Cardiac fibroblast (primary cell): ENCODE data around the gene S100P.
"Not testable (repeated sequence)": the region's sequence is repeated elsewhere in the genome, so short reads cannot be mapped to it uniquely, and the experiment has no call there.

Source experiments
- DNase-seq, 2 donors: peaks; one replicate each; pipeline versions ENCODE4 v3.0.0 to v3.0.0-alpha.2; 2010; ENCODE audit warnings: low read depth in 2 of 2
- H3K4me3 ChIP-seq, 2 donors: replicated peaks in 1 of 2; 1 replicate in 1 of 2; 2 replicates in 1 of 2; pipeline ENCODE4 v1.5.1; 2011; ENCODE audit warnings: low read depth in 2 of 2, low read length in 2 of 2, mild to moderate bottlenecking in 2 of 2, moderate library complexity in 1 of 2
- TF ChIP-seq, protein P1 (sequence below): IDR thresholded peaks from one replicate; pipeline ENCODE4 v1.5.1; 2011; ENCODE audit warnings: low read depth, mild to moderate bottlenecking, low read length, inconsistent platforms

The S100P gene

DNA sequence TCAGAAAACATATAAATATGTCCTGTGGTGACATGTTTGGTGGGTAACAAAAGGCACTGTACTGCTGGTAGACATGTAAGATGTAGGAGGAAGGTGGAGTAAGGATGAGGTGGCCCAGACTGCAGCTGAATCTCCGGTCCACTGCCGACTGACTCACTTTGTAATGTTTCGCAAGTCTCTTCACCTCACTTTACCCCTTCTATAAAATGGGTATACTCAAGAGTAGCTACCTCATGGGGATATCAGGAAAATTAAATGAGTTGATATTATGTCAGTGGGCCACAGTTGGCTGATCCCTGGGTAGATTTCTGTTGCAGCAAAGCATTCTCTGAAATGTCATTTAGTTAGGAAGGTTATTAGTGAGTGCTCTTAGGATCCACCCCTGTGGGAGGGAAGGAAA lies 31.1 kb upstream of the S100P start:
- DNase-seq: peak in 1 of 2 donors; percentile 31
- no peak overlapping the region for H3K4me3 ChIP-seq
- TF ChIP-seq, protein P1, sequence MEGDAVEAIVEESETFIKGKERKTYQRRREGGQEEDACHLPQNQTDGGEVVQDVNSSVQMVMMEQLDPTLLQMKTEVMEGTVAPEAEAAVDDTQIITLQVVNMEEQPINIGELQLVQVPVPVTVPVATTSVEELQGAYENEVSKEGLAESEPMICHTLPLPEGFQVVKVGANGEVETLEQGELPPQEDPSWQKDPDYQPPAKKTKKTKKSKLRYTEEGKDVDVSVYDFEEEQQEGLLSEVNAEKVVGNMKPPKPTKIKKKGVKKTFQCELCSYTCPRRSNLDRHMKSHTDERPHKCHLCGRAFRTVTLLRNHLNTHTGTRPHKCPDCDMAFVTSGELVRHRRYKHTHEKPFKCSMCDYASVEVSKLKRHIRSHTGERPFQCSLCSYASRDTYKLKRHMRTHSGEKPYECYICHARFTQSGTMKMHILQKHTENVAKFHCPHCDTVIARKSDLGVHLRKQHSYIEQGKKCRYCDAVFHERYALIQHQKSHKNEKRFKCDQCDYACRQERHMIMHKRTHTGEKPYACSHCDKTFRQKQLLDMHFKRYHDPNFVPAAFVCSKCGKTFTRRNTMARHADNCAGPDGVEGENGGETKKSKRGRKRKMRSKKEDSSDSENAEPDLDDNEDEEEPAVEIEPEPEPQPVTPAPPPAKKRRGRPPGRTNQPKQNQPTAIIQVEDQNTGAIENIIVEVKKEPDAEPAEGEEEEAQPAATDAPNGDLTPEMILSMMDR: no peak

DNA sequence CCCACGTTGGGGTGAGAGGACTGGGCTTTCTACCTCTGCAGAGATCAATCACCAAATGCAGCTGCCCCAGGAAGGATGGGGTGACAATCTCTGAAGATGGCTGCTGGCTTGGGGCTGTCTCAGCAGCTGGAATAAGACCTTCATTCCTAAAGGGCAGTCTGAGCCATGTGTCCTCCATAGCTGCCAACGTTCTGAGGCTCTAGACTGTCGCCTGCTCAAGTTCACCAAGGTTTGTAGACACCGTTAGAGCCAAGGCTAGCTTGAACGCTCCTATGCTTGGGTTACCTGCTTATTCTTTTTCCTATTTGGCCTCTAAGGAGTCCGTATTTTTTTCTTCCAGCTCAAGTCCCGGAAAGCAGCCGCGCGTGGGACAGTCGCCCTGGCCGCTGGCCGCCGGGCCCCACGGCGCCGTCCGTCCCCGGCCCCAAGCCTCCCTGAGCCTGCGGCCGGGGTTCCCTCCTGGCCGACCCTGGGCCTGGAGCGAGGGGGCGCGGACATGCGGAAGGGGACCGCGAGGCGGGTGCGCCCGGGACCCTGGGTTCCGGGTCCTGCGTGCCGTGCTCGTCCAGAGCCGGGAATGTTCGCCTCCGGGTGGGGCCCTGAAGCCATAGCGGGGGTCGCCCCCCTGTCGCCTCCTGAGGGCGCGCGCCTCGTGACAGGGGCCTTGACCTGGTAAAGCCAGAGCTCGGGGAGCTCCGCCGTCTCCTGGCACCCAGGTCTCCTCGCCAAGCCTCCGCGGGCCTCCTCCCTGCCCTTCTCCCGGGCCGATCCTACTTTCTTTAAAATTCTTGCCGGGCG lies 29.9 kb upstream of the S100P start:
- peak overlapping the region in 1 of 2 donors; percentile 31 for H3K4me3 ChIP-seq
- TF ChIP-seq, protein P1: no peak

GRCh38 chr4:6665320-6665654 lies 28.4 kb upstream of the S100P start:
- no peak for DNase-seq
- H3K4me3 ChIP-seq: no peak overlapping the region
- TF ChIP-seq, protein P1: no peak

More for the DNA sequence above, 29.9 kb upstream of the S100P start:
- DNase-seq: no peak

GRCh38 chr4:6668391-6668790 lies 25.3 kb upstream of the S100P start:
- peak in 1 of 2 donors; percentile 75 for DNase-seq
- H3K4me3 ChIP-seq: no peak overlapping the region
- TF ChIP-seq, protein P1: no peak

DNA sequence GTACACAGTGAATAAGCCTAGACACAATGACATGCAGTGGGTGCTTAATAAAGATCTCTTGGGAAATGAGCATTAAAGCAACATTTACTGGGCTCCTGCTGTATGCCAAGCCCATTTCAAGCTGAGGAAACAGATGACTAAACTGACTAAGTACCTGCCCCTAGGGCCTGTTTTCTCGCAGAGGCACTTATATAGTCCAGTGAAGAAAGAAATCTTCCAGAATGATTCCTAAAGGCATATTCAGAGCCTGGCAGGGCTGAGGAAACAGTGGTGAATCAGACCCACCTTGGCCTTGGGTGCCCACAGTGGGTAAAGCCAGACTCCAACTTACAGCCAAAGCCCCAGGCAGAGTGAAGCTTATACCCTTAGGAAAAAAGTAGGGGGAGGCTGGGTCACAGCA lies 22.0 kb upstream of the S100P start:
- DNase-seq: no peak
- no peak overlapping the region for H3K4me3 ChIP-seq
- TF ChIP-seq, protein P1: no peak

DNA sequence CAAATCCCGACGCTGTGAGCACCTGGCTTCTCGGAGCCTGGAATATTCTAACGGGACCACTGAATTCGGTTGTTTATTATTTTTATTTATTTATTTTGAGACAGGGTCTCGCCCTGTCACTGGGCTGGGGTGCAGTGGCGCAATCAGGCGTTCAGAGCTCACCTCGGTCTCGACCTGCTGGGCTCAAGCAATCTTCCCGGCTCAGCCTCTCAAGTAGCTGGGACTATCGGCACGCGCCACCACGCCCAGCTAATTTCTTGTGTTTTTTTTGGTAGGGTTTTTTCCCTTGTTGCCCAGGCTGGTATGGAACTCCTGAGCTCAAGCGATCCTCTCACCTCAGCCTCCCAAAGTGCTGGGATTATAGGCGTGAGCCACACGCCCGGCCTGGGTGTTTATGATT lies 21.5 kb upstream of the S100P start:
- H3K4me3 ChIP-seq: no peak overlapping the region
- no peak for DNase-seq
- TF ChIP-seq, protein P1: no peak

DNA sequence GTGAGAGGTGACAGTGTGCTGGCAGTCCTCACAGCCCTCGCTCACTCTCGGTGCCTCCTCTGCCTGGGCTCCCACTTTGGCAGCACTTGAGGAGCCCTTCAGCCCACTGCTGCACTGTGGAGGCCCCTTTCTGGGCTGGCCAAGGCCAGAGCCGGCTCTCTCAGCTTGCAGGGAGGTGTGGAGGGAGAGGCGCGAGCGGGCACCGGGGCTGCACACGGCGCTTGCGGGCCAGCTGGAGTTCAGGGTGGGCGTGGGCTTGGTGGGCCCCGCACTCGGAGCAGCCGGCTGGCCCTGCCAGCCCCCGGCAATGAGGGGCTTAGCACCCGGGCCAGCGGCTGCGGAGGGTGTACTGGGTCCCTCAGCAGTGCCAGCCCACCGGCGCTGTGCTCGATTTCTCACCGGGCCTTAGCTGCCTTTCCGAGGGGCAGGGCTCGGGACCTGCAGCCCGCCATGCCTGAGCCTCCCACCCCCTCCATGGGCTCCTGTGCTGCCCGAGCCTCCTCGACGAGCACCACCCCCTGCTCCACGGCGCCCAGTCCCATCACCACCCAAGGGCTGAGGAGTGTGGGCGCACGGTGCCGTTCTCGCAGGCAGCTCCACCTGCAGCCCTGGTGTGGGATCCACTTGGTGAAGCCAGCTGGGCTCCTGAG lies 21.0 kb upstream of the S100P start:
- H3K4me3 ChIP-seq, DNase-seq: not testable (repeated sequence)

- peak in 1 of 2 donors; percentile 30 for DNase-seq
- peak overlapping the region; percentile 65 to 68 for H3K4me3 ChIP-seq
These were observed 20.5 kb upstream of the S100P start for GRCh38 chr4:6673191-6673659.
